H7 (cell line): Measurements from ENCODE around the gene DACT1. TPM values are rescaled to one million over a fixed set of nuclear protein-coding genes. Genes with fewer than 3 reads are reported as not detected.
A peak's percentile ranks its signal among the peaks of the same experiment; 100 is the strongest.

ENCODE experiments used
- DNase-seq: peaks from one replicate; pipeline ENCODE4 v3.0.0; 2012
- H3K27me3 ChIP-seq: 2 replicates; pipeline ENCODE4 v1.6.0; 2011; ENCODE audit warnings: mild to moderate bottlenecking, low read length; ENCODE audit not compliant: control insufficient read depth, insufficient read depth
- H3K36me3 ChIP-seq: replicated peaks from 2 replicates; pipeline ENCODE4 v1.5.1; 2011; ENCODE audit warnings: low read length; ENCODE audit not compliant: control insufficient read depth, insufficient read depth
- H3K4me3 ChIP-seq: 2 replicates; pipeline ENCODE4 v1.5.1; 2011; ENCODE audit warnings: low read depth, mild to moderate bottlenecking, control low read depth, low read length, moderate library complexity; ENCODE audit not compliant: insufficient read depth
- total RNA-seq: library from RNA; depleted of rRNA; stranded (reverse); fragments of >200 nt; shearing (Covaris generic); gene quantifications from 2 replicates; pipeline ENCODE4 v1.2.3, GENCODE V29; 2014

Gene DACT1
- total RNA-seq, 1 experiment from 2014 or later, result 9.5 TPM

GRCh38 chr14:58645641-58646040 lies 7.9 kb downstream of the DACT1 start:
- peaks cover 32% of the 10 kb centered on the region for H3K36me3 ChIP-seq
- no peaks in the 10 kb centered on the region for H3K27me3 ChIP-seq
- no peak overlapping the region for H3K4me3 ChIP-seq
- no peak for DNase-seq

- H3K36me3 ChIP-seq, result peaks cover 31% of the 10 kb centered on the region
- peak; percentile 45 for DNase-seq
- H3K27me3 ChIP-seq, result no peaks in the 10 kb centered on the region
- no peak overlapping the region for H3K4me3 ChIP-seq
Observed at GRCh38 chr14:58646479-58646878, 8.7 kb downstream of the DACT1 start.

- peaks cover 24% of the 10 kb centered on the region for H3K36me3 ChIP-seq
- no peak for DNase-seq
- H3K4me3 ChIP-seq, result no peak overlapping the region
- no peaks in the 10 kb centered on the region for H3K27me3 ChIP-seq
Observed at GRCh38 chr14:58647777-58648176, 10.0 kb downstream of the DACT1 start.

GRCh38 chr14:58650857-58651256 lies 13.1 kb downstream of the DACT1 start:
- DNase-seq, result no peak
- no peak overlapping the region for H3K4me3 ChIP-seq
- no peaks in the 10 kb centered on the region for H3K27me3 ChIP-seq
- peaks cover 5% of the 10 kb centered on the region for H3K36me3 ChIP-seq

- Histone ChIP-seq H3K36me3 (no peaks in the 10 kb centered on the region), H3K4me3 (no peak overlapping the region), H3K27me3 (no peaks in the 10 kb centered on the region)
- DNase-seq, result no peak
Observed at GRCh38 chr14:58656671-58657411, 19.1 kb downstream of the DACT1 start.

- no peaks in the 10 kb centered on the region for H3K36me3 ChIP-seq
- DNase-seq, result no peak
- no peak overlapping the region for H3K4me3 ChIP-seq
- no peaks in the 10 kb centered on the region for H3K27me3 ChIP-seq
Observed at GRCh38 chr14:58659061-58659460, 21.3 kb downstream of the DACT1 start.

- Histone ChIP-seq H3K27me3 (no peaks in the 10 kb centered on the region), H3K36me3 (no peaks in the 10 kb centered on the region), H3K4me3 (no peak overlapping the region)
- DNase-seq, result no peak
Observed at GRCh38 chr14:58659846-58660245, 22.1 kb downstream of the DACT1 start.

- no peak overlapping the region for H3K4me3 ChIP-seq
- no peaks in the 10 kb centered on the region for H3K27me3 ChIP-seq
- DNase-seq, result no peak
- no peaks in the 10 kb centered on the region for H3K36me3 ChIP-seq
Observed at GRCh38 chr14:58660407-58660806, 22.6 kb downstream of the DACT1 start.

GRCh38 chr14:58662018-58662417 lies 24.3 kb downstream of the DACT1 start:
- no peak for DNase-seq
- Histone ChIP-seq H3K36me3 (no peaks in the 10 kb centered on the region), H3K27me3 (no peaks in the 10 kb centered on the region), H3K4me3 (no peak overlapping the region)

- H3K36me3 ChIP-seq, result no peaks in the 10 kb centered on the region
- DNase-seq, result no peak
- H3K4me3 ChIP-seq, result no peak overlapping the region
- H3K27me3 ChIP-seq, result no peaks in the 10 kb centered on the region
Observed at GRCh38 chr14:58662759-58663158, 25.0 kb downstream of the DACT1 start.

- DNase-seq, result no peak
- no peak overlapping the region for H3K4me3 ChIP-seq
- no peaks in the 10 kb centered on the region for H3K36me3 ChIP-seq
- H3K27me3 ChIP-seq, result no peaks in the 10 kb centered on the region
Observed at GRCh38 chr14:58663494-58664111, 25.8 kb downstream of the DACT1 start.

- no peaks in the 10 kb centered on the region for H3K36me3 ChIP-seq
- H3K4me3 ChIP-seq, result no peak overlapping the region
- no peaks in the 10 kb centered on the region for H3K27me3 ChIP-seq
- DNase-seq, result no peak
Observed at GRCh38 chr14:58665773-58666500, 28.2 kb downstream of the DACT1 start.

- no peaks in the 10 kb centered on the region for H3K36me3 ChIP-seq
- no peaks in the 10 kb centered on the region for H3K27me3 ChIP-seq
- no peak overlapping the region for H3K4me3 ChIP-seq
- no peak for DNase-seq
Observed at GRCh38 chr14:58666737-58667136, 29.0 kb downstream of the DACT1 start.

- Histone ChIP-seq H3K27me3 (no peaks in the 10 kb centered on the region), H3K4me3 (no peak overlapping the region), H3K36me3 (no peaks in the 10 kb centered on the region)
- no peak for DNase-seq
Observed at GRCh38 chr14:58667900-58668299, 30.1 kb downstream of the DACT1 start.
